Measurements from ENCODE around the gene AKT2. TPM values are rescaled to one million over a fixed set of nuclear protein-coding genes. Genes with fewer than 3 reads are reported as not detected.

AKT2 gene
- total RNA-seq, 1 experiment from 2014 or later, result 182 TPM

DNA sequence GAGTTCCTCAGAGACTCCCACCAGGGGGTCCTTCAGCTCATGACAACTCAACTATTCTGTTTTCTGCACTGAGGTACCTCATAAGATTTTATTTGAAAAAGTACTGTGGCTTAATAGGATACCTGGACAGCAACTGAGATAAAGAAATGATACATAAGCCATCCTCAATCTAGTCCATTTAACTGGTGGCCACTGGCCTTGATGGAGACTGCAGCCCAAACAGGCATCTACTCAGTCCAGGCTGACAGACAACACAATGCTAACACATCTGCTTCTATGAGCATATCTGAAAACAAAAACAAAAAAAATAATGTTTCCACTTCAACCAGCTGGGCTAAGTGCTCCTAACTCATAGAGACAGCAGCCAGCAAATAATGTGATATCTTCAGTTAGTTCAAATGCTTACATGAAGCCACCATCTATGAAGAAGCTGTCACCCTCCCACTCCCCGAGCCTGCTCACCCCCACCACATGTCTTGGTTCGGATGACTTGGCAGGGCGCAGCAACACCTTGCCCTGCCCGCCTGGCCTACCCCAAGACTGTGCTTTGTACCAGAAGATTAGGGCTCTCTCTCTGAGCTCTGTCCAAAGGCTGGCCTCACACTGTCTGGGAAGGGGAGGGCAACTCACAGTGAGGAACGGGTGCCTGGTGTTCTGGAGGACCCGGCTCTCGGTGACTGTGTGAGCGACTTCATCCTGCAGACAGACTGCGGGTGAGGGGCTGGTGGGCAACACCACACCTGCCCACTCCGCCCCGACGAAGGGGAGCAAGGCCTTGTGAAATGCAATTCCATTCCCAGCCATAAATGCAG is 45.5 kb downstream of the AKT2 start:
- no peak for DNase-seq
- intact Hi-C loops (cut with micrococcal nuclease; ENCODE audit: unreplicated experiment), result no loop called here
- CTCF ChIA-PET, result interaction anchor here (0.5 kb wide), 1 partner anchor 439 kb away, joined by 4 read pairs; no protein-coding TSS in a partner anchor
- Mint-ChIP-seq H3K4me1 (ENCODE audit: low read depth, unreplicated experiment) (no peaks in the 10 kb centered on the region), H3K27ac (ENCODE audit: unreplicated experiment) (no peak overlapping the region), H3K36me3 (ENCODE audit: insufficient read depth, unreplicated experiment) (peaks cover 41% of the 10 kb centered on the region), H3K4me3 (ENCODE audit: low read depth, unreplicated experiment) (no peak overlapping the region), H3K27me3 (ENCODE audit: unreplicated experiment) (no peaks in the 10 kb centered on the region), H3K9me3 (ENCODE audit: low read depth, unreplicated experiment) (no peaks in the 10 kb centered on the region)
- no TSS peak for BruUV-seq (replicated peaks)
- TF ChIP-seq, protein P1, sequence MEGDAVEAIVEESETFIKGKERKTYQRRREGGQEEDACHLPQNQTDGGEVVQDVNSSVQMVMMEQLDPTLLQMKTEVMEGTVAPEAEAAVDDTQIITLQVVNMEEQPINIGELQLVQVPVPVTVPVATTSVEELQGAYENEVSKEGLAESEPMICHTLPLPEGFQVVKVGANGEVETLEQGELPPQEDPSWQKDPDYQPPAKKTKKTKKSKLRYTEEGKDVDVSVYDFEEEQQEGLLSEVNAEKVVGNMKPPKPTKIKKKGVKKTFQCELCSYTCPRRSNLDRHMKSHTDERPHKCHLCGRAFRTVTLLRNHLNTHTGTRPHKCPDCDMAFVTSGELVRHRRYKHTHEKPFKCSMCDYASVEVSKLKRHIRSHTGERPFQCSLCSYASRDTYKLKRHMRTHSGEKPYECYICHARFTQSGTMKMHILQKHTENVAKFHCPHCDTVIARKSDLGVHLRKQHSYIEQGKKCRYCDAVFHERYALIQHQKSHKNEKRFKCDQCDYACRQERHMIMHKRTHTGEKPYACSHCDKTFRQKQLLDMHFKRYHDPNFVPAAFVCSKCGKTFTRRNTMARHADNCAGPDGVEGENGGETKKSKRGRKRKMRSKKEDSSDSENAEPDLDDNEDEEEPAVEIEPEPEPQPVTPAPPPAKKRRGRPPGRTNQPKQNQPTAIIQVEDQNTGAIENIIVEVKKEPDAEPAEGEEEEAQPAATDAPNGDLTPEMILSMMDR (IDR thresholded peaks at IDR 0.05; ENCODE audit: unreplicated experiment), result no peak

DNA sequence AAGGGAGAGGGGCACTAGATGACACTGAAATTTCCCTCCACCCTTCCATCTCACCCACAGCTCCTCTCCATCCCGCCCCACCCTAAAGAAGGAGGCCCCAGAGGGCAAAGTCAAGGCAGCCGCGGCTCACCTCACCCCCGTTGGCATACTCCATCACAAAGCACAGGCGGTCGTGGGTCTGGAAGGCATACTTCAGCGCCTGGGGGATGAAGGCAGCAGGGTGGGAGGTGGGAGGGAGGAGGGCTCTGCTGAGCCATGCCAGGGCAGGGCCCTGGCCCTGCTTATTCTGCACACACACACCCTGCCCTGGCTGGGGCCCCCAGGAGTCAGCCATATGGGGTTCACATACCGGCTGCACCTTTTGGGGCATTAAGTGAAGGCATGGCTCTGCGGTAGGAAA is 46.4 kb downstream of the AKT2 start:
- BruUV-seq (replicated peaks), result no TSS peak
- CTCF ChIA-PET, result no interaction called here
- intact Hi-C loops (cut with micrococcal nuclease; ENCODE audit: unreplicated experiment), result no loop called here

DNA sequence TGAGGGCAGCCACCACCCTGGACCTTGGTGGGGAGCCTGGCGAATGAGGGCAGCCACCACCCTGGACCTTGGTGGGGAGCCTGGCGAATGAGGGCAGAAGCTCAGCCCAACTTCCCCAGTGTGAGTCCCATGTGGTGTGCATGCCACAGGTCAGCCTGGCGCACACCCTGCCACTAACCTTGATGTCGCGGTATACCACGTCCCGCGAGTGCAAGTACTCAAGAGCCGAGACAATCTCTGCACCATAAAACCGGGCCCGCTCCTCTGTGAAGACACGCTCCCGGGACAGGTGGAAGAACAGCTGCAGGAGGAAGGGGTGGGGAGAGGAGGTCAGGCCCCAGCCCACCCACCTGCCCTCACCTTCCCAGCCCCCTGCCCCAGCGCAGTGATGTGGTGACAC is 47.4 kb downstream of the AKT2 start:
- H3K9me3 Mint-ChIP-seq (ENCODE audit: low read depth, unreplicated experiment), result no peaks in the 10 kb centered on the region
- TF ChIP-seq, protein P1 (IDR thresholded peaks at IDR 0.05; ENCODE audit: unreplicated experiment), result no peak
- no peak overlapping the region for H3K27ac Mint-ChIP-seq (ENCODE audit: unreplicated experiment)
- H3K4me3 Mint-ChIP-seq (ENCODE audit: low read depth, unreplicated experiment), result no peak overlapping the region
- CTCF ChIA-PET, result no interaction called here
- DNase-seq, result no peak
- peaks cover 43% of the 10 kb centered on the region for H3K36me3 Mint-ChIP-seq (ENCODE audit: insufficient read depth, unreplicated experiment)
- no TSS peak for BruUV-seq (replicated peaks)
- intact Hi-C loops (cut with micrococcal nuclease; ENCODE audit: unreplicated experiment), result no loop called here
- H3K4me1 Mint-ChIP-seq (ENCODE audit: low read depth, unreplicated experiment), result no peaks in the 10 kb centered on the region
- H3K27me3 Mint-ChIP-seq (ENCODE audit: unreplicated experiment), result no peaks in the 10 kb centered on the region

More for the DNA sequence above, 46.4 kb downstream of the AKT2 start:
- TF ChIP-seq, protein P1 (IDR thresholded peaks at IDR 0.05; ENCODE audit: unreplicated experiment), result no peak
- Mint-ChIP-seq H3K4me3 (ENCODE audit: low read depth, unreplicated experiment) (no peak overlapping the region), H3K36me3 (ENCODE audit: insufficient read depth, unreplicated experiment) (peaks cover 49% of the 10 kb centered on the region), H3K9me3 (ENCODE audit: low read depth, unreplicated experiment) (no peaks in the 10 kb centered on the region), H3K4me1 (ENCODE audit: low read depth, unreplicated experiment) (no peaks in the 10 kb centered on the region), H3K27ac (ENCODE audit: unreplicated experiment) (no peak overlapping the region), H3K27me3 (ENCODE audit: unreplicated experiment) (no peaks in the 10 kb centered on the region)
- DNase-seq, result no peak

DNA sequence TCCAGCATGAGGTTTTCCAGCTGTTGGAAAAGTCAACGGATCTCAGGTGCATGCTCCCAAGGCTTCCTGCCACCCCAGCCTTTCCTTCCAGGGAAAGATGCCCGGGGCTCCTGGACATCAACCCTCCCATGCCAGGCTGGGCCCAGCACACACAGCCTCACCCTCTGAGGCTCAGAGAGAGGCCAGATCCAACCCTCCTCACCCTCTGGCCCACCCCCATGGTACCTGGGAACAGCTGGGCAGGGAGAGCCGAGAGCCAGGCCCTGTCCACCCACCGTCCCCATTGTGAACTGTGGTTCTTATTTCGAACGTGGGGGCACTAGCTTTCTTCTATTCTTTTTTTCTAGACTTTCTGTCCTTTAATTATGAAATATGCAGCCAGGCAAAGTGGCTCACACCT is 48.8 kb downstream of the AKT2 start:
- no peaks in the 10 kb centered on the region for H3K27me3 Mint-ChIP-seq (ENCODE audit: unreplicated experiment)
- no peak for DNase-seq
- no TSS peak for BruUV-seq (replicated peaks)
- no peak overlapping the region for H3K4me3 Mint-ChIP-seq (ENCODE audit: low read depth, unreplicated experiment)
- intact Hi-C loops (cut with micrococcal nuclease; ENCODE audit: unreplicated experiment), result no loop called here
- H3K36me3 Mint-ChIP-seq (ENCODE audit: insufficient read depth, unreplicated experiment), result peaks cover 39% of the 10 kb centered on the region
- H3K27ac Mint-ChIP-seq (ENCODE audit: unreplicated experiment), result no peak overlapping the region
- CTCF ChIA-PET, result no interaction called here
- H3K9me3 Mint-ChIP-seq (ENCODE audit: low read depth, unreplicated experiment), result no peaks in the 10 kb centered on the region
- TF ChIP-seq, protein P1 (IDR thresholded peaks at IDR 0.05; ENCODE audit: unreplicated experiment), result no peak
- H3K4me1 Mint-ChIP-seq (ENCODE audit: low read depth, unreplicated experiment), result peaks cover 6% of the 10 kb centered on the region
